Ectodermal cell (in vitro differentiated cells): ENCODE measurements around the gene MAP7D3.

Experiments used
- H3K27ac ChIP-seq: 2 replicates; pipeline ENCODE4 v1.7.0; 2013; ENCODE audit warnings: mild to moderate bottlenecking, low read depth, low read length; ENCODE audit not compliant: insufficient read depth, poor library complexity, severe bottlenecking
- H3K27me3 ChIP-seq: 2 replicates; pipeline ENCODE4 v1.7.0; 2013; ENCODE audit warnings: mild to moderate bottlenecking, low read length; ENCODE audit not compliant: insufficient read depth, control insufficient read depth, poor library complexity, severe bottlenecking
- H3K36me3 ChIP-seq: one replicate; pipeline ENCODE4 v1.7.0; 2013; ENCODE audit warnings: low read length; ENCODE audit not compliant: control insufficient read depth, insufficient read depth
- H3K4me1 ChIP-seq: one replicate; pipeline ENCODE4 v1.7.0; 2013; ENCODE audit warnings: low read length; ENCODE audit not compliant: control insufficient read depth, insufficient read depth
- H3K4me3 ChIP-seq: 2 replicates; pipeline ENCODE4 v1.7.0; 2013; ENCODE audit warnings: low read depth, low read length, control low read depth; ENCODE audit not compliant: insufficient read depth
- H3K9me3 ChIP-seq: 2 replicates; pipeline ENCODE4 v1.7.0; 2013; ENCODE audit warnings: mild to moderate bottlenecking, low read length, moderate library complexity; ENCODE audit not compliant: control insufficient read depth
- WGBS, 2 experiments: methylation state at CpG; one replicate each; pipeline ENCODE4 v1.1.7; 2013; ENCODE audit warnings: missing lambda C conversion rate in 2 of 2; 5-methylcytosine and 5-hydroxymethylcytosine counted together

Gene MAP7D3

DNA sequence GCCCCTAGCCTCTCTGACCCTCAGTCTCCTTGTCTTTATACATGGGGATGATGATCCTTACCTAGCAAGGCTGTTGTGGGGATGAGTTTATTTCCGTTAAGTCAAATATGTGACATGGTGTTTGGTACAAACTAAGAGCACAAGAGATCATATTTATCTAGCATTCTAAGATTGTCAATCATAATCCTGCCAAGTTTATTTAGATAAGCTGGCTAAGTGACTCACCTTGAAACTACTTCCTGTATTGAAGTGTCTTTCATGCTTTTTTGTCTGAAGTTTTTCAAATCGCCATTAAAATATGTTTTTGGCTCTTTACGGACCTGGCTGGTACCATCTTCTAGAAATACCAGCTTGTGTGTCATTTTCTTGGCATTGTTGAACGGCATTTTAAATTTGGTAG, 30.7 kb downstream of the MAP7D3 start:
- Histone ChIP-seq H3K27me3 (no peaks in the 10 kb centered on the region), H3K9me3 (no peaks in the 10 kb centered on the region), H3K27ac (no peak overlapping the region), H3K4me1 (no peaks in the 10 kb centered on the region), H3K4me3 (no peak overlapping the region), H3K36me3 (peaks cover 3% of the 10 kb centered on the region)
- 96 to 100% methylated on average over 3 of the region's 4 CpGs for WGBS, 2 experiments

DNA sequence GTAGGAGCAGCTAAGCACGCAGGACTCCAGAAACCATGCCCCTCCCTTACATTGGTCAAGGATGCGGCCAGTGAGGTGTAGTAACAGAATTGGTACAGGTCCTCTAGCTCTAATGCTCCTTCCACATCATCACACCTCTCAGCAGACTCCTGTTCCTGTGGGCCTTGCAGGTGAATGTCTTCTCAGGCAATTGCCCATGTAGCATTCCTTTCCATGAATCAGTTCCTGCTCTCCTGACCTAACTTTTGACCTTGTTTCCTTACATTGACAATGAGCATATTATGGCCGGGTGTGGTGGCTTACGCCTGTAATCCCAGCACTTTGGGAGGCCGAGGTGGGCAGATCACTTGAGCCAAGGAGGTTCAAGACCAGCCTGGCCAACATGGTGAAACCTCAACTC, 31.3 kb downstream of the MAP7D3 start:
- 91 to 94% methylated on average over 5 of the region's 5 CpGs for WGBS, 2 experiments
- H3K9me3 ChIP-seq: no peaks in the 10 kb centered on the region
- H3K36me3 ChIP-seq: no peaks in the 10 kb centered on the region
- no peaks in the 10 kb centered on the region for H3K4me1 ChIP-seq
- no peaks in the 10 kb centered on the region for H3K27me3 ChIP-seq
- no peak overlapping the region for H3K4me3 ChIP-seq
- no peak overlapping the region for H3K27ac ChIP-seq

DNA sequence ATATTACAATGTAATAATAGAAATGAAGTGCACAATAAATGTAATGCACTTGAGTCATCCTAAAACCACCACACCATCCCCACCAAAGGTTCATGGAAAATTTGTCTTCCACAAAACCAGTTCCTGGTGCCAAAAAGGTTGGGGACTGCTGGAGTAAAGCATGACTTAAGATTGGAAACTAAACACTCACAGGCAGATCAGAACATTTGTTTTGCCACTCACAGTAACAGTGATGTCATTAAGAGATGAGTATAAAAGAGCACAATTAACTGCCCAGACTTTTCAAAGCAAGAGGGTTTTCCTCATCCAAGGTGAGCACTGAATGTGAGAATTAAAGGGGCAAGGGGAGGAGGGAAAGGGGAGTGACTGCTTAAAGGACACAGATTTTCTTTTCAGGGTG, 35.6 kb downstream of the MAP7D3 start:
- no peaks in the 10 kb centered on the region for H3K27me3 ChIP-seq
- no peaks in the 10 kb centered on the region for H3K36me3 ChIP-seq
- H3K4me1 ChIP-seq: peaks cover 3% of the 10 kb centered on the region

DNA sequence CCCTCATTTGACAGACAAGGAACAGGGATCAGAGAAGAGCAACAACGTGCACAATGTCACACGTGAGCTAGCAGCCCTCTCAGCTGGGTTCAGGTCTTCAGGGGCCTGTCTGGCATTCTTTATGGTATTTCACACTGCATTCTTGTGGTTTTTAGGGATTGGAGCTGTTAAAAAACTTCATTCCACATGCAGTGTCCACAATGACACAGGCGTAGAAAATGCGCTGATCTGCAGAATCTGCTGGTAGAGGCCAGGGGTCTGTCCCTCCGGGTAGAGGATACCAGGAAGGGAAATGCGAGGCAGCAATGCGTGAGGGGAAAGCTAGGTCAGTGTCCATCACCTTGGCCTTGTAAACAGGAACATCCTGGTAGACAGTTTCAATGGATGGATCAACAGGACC, 36.6 kb downstream of the MAP7D3 start:
- Histone ChIP-seq H3K9me3 (no peaks in the 10 kb centered on the region), H3K27ac (peak overlapping the region; percentile 2), H3K4me1 (peaks cover 3% of the 10 kb centered on the region), H3K4me3 (no peak overlapping the region), H3K27me3 (no peaks in the 10 kb centered on the region), H3K36me3 (no peaks in the 10 kb centered on the region)
- 91 to 92% methylated on average over 7 of the region's 7 CpGs for WGBS, 2 experiments

More for the DNA sequence above, 35.6 kb downstream of the MAP7D3 start:
- Histone ChIP-seq H3K27ac (no peak overlapping the region), H3K9me3 (no peaks in the 10 kb centered on the region), H3K4me3 (no peak overlapping the region)

DNA sequence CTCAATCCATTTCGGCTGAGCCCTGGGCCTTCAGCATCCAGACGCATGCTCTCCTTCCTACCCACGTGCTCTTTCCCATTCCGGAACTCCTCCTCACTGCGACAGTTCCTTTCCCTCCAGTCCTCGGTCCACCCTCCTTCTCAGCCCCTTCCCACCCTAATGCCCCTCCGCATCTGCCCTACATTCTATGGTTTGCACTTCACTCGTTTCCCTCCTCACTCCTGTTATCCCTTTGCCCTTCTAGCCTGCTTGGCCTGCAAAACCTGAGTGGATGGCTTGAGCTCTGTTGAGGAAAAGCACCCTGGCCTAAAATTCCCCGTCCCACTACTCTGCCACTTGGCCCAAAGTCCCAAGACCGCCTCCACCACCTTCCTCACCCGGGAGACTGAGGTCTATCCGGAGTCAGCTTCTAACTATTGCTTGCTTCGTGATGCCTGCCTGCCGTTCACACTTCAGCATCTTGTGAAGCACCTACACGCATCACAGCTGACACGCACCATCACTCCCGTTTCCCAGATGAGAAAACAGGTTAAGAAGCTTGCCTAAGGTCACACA, 38.6 kb downstream of the MAP7D3 start:
- WGBS, 2 experiments: 91 to 93% methylated on average over 17 of the region's 17 CpGs
- Histone ChIP-seq H3K27ac (no peak overlapping the region), H3K9me3 (no peaks in the 10 kb centered on the region), H3K4me1 (peaks cover 3% of the 10 kb centered on the region), H3K36me3 (no peaks in the 10 kb centered on the region), H3K4me3 (no peak overlapping the region), H3K27me3 (no peaks in the 10 kb centered on the region)

DNA sequence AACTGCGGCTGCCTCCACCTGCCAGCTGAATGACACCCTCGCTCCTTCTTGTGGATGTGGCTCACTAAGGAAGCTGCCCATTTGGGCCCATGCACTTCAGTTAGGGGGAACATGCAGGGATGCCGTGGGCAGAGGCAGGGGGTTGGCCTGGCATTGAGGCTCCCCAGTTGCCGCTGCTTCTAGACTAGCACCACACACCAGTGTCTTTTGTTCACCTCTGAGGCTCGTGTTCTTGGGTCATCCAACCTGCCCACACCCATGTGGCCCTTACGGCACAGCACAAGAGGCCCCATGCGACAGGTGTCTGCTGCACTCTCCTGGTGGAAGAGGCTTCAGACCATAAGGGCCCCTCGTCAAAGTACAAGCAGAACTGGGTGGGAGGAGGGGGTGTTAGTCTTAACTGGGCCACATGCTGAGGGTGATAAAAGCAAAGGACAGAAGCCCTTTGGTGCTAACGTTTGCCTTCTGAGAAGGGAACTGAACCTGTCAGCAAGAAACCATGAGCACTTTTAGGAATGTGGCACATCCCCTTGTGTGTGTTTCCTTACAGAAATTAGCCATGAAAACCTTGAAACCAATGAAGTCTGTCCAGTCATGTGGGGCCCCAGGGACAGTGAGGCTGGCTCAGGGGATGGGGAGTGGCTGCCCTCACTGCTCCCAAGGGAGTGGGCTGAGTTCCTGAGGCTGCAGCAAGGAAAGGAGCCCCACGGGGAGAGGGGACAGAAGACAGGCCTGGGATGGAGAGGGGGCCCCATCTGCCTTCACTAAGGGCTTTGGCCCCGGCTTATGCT, 39.2 kb downstream of the MAP7D3 start:
- Histone ChIP-seq H3K27me3 (no peaks in the 10 kb centered on the region), H3K9me3 (no peaks in the 10 kb centered on the region), H3K4me1 (peaks cover 3% of the 10 kb centered on the region), H3K36me3 (no peaks in the 10 kb centered on the region), H3K4me3 (no peak overlapping the region), H3K27ac (no peak overlapping the region)
- WGBS, 2 experiments: 70 to 73% methylated on average over 11 of the region's 11 CpGs

DNA sequence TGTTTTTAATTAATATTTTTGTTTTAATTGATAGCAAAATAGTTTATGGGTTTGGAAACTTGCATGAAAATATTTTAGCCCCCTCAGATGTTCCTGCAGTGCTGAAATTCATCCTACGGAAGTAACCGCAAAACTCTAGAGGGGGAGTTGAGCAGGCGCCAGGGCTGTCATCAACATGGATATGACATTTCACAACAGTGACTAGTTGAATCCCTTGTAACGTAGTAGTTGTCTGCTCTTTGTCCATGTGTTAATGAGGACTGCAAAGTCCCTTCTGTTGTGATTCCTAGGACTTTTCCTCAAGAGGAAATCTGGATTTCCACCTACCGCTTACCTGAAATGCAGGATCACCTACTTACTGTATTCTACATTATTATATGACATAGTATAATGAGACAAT, 40.4 kb downstream of the MAP7D3 start:
- Histone ChIP-seq H3K36me3 (no peaks in the 10 kb centered on the region), H3K4me3 (no peak overlapping the region), H3K27me3 (no peaks in the 10 kb centered on the region), H3K27ac (no peak overlapping the region), H3K9me3 (no peaks in the 10 kb centered on the region), H3K4me1 (peaks cover 3% of the 10 kb centered on the region)
- WGBS, 2 experiments: 71 to 77% methylated on average over 4 of the region's 5 CpGs

DNA sequence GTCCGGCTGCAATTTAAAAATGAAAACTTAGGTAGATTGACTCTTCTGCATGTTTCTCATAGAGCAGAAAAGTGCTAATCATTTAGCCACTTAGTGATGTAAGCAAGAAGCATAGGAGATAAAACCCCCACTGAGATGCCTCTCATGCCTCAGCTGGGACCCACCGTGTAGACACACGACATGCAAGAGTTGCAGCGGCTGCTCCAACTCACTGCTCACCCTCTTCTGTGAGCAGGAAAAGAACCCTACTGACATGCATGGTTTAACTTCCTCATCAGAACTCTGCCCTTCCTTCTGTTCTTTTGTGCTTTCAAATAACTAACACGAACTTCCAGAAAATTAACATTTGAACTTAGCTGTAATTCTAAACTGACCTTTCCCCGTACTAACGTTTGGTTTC, 41.0 kb downstream of the MAP7D3 start:
- Histone ChIP-seq H3K36me3 (no peaks in the 10 kb centered on the region), H3K27me3 (no peaks in the 10 kb centered on the region), H3K4me1 (peaks cover 3% of the 10 kb centered on the region), H3K4me3 (no peak overlapping the region), H3K9me3 (no peaks in the 10 kb centered on the region), H3K27ac (no peak overlapping the region)
- WGBS, 2 experiments: 86 to 88% methylated on average over 6 to 7 of the region's 7 CpGs

DNA sequence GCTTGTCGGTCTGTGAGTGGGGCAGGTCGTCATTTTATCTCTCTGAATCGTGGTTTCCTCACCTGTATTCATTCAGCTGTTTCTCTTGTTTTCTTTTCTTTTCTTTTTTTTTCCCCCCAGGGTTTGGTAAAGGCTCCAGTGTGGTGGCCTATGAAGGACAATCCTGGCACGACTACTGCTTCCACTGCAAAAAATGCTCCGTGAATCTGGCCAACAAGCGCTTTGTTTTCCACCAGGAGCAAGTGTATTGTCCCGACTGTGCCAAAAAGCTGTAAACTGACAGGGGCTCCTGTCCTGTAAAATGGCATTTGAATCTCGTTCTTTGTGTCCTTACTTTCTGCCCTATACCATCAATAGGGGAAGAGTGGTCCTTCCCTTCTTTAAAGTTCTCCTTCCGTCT, 41.4 kb downstream of the MAP7D3 start:
- 89 to 91% methylated on average over 9 of the region's 9 CpGs for WGBS, 2 experiments
- Histone ChIP-seq H3K4me1 (peaks cover 3% of the 10 kb centered on the region), H3K4me3 (no peak overlapping the region)

GRCh38 chrX:136209016-136209738, 42.0 kb downstream of the MAP7D3 start:
- no peaks in the 10 kb centered on the region for H3K9me3 ChIP-seq
- WGBS, 2 experiments: 74 to 76% methylated on average over 23 to 28 of the region's 28 CpGs
- peaks cover 3% of the 10 kb centered on the region for H3K4me1 ChIP-seq
- H3K4me3 ChIP-seq: no peak overlapping the region
- H3K36me3 ChIP-seq: no peaks in the 10 kb centered on the region
- no peaks in the 10 kb centered on the region for H3K27me3 ChIP-seq
- no peak overlapping the region for H3K27ac ChIP-seq

More for the DNA sequence above, 41.4 kb downstream of the MAP7D3 start:
- no peaks in the 10 kb centered on the region for H3K9me3 ChIP-seq
- no peak overlapping the region for H3K27ac ChIP-seq
- no peaks in the 10 kb centered on the region for H3K27me3 ChIP-seq
- H3K36me3 ChIP-seq: no peaks in the 10 kb centered on the region
